DND-41 (cell line): ENCODE data around the gene PLK2.

Experiments
- CTCF ChIP-seq: IDR thresholded peaks from 2 replicates; pipeline ENCODE4 v1.5.1; 2012; ENCODE audit warnings: borderline replicate concordance, low read length, moderate library complexity, mild to moderate bottlenecking; ENCODE audit not compliant: poor library complexity, severe bottlenecking; ENCODE audit errors: extremely low read depth
- EZH2 ChIP-seq: IDR thresholded peaks from 3 replicates; pipeline ENCODE4 v1.6.1; 2012; ENCODE audit warnings: borderline replicate concordance, low read depth, mild to moderate bottlenecking, moderate library complexity, low read length, inconsistent platforms; ENCODE audit not compliant: severe bottlenecking

- no peak for TF ChIP-seq CTCF
- no peak for TF ChIP-seq EZH2
Observed at GRCh38 chr5:58404734-58405133, 55.2 kb downstream of the PLK2 start.
